Keratinocyte (primary cell): Measurements from ENCODE around the gene CCM2.

ENCODE experiments used
- EZH2 ChIP-seq: IDR thresholded peaks from one replicate; pipeline ENCODE4 v1.6.1; 2012; ENCODE audit warnings: inconsistent platforms, mild to moderate bottlenecking, low read length, moderate library complexity
- TF ChIP-seq, protein P1 (sequence below), 3 experiments: IDR thresholded peaks in 1 of 3; conservative IDR thresholded peaks in 1 of 3; optimal IDR thresholded peaks in 1 of 3; 2 replicates in 2 of 3; 3 replicates in 1 of 3; pipeline versions ENCODE3 to v1.5.1; 2011; ENCODE audit warnings: low read length in 3 of 3, mild to moderate bottlenecking in 3 of 3, moderate library complexity in 2 of 3, control low read depth in 1 of 3, inconsistent platforms in 1 of 3; ENCODE audit not compliant: insufficient read depth in 2 of 3; ENCODE audit errors: extremely low read depth in 1 of 3

GRCh38 chr7:45061352-45061751, 61.4 kb downstream of the CCM2 start:
- TF ChIP-seq, protein P1, sequence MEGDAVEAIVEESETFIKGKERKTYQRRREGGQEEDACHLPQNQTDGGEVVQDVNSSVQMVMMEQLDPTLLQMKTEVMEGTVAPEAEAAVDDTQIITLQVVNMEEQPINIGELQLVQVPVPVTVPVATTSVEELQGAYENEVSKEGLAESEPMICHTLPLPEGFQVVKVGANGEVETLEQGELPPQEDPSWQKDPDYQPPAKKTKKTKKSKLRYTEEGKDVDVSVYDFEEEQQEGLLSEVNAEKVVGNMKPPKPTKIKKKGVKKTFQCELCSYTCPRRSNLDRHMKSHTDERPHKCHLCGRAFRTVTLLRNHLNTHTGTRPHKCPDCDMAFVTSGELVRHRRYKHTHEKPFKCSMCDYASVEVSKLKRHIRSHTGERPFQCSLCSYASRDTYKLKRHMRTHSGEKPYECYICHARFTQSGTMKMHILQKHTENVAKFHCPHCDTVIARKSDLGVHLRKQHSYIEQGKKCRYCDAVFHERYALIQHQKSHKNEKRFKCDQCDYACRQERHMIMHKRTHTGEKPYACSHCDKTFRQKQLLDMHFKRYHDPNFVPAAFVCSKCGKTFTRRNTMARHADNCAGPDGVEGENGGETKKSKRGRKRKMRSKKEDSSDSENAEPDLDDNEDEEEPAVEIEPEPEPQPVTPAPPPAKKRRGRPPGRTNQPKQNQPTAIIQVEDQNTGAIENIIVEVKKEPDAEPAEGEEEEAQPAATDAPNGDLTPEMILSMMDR (optimal IDR thresholded peaks at IDR 0.05 in 1 of 3, IDR thresholded peaks at IDR 0.05 in 1 of 3, conservative IDR thresholded peaks at IDR 0.05 in 1 of 3; ENCODE audit: extremely low read depth in 1 of 3, insufficient read depth in 2 of 3, low read length in 3 of 3), result no peak
- TF ChIP-seq EZH2, result no peak
